Gastroesophageal sphincter (tissue), 2 donors: ENCODE results near the gene SLC17A9.

Experiments used
- POLR2A ChIP-seq, 2 donors: fragments of 450-650 bp; IDR thresholded peaks; one replicate each; pipeline ENCODE4 v1.6.1; 2017; ENCODE audit warnings: antibody characterized with exemption in 2 of 2, mild to moderate bottlenecking in 2 of 2, moderate library complexity in 1 of 2
- POLR2AphosphoS5 ChIP-seq: sonication (generic); formaldehyde crosslinking; IDR thresholded peaks from one replicate; pipeline ENCODE4 v1.6.1; 2017; ENCODE audit warnings: antibody characterized with exemption

DNA sequence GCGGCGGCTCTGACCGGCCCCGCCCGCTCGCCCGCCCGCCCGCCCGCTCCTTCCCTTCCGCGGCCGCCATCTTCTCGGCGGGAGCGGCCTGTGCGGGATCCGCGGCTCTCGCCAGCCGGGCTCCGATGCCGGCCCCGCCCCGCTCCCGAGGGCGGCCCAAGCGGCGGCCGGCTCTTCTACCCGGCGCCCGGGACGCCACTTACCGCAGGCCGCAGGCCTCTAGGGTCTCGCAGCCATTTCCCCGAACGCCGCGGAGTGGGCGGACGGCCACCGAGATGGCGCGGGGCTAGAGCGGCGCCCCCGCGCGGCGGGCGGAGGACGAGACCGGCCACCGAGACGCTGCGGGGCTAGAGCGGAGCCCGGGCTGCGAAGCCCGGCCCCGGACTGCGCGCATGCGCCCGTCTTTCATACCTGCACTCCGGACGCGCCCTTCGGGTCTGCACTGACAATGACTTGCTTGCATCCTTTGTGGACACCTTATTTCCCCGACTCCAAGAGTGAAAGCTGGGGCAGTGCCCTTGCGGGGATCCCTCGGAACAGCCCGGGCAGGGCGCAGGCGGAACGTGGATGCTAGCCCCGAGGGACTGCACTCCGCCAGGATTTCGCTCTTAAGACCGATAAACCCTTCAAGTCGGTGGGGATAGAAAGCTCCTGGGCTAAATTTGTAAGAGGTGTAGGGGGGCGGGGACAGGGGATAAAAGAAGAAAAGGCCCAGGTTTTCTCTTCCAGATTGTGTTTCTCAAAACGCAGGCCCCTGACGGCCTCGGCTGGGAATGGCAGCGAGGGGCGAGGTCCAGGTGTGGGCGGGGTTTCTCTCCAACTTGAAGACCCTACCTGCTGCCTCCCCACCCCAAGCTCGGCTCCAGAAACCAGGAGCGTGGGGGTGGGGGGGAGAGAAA lies 26.0 kb upstream of the SLC17A9 start, which contains the start of gene DIDO1:
- TF ChIP-seq POLR2A (IDR thresholded peaks at IDR 0.05) (peak; percentile 77 to 84), POLR2AphosphoS5 (peak; percentile 78)
